GM19395 (cell line): ENCODE measurements around the gene TKT.

Experiments
- ATAC-seq: cut with Tn5 transposase; IDR thresholded peaks from one replicate; pipeline ENCODE4 v1.9.1; 2021; ENCODE audit warnings: mild to moderate bottlenecking, moderate library complexity; ENCODE audit not compliant: unreplicated experiment

The TKT gene

GRCh38 chr3:53199834-53200233 lies 56.0 kb downstream of the TKT start:
- ATAC-seq = no peak

DNA sequence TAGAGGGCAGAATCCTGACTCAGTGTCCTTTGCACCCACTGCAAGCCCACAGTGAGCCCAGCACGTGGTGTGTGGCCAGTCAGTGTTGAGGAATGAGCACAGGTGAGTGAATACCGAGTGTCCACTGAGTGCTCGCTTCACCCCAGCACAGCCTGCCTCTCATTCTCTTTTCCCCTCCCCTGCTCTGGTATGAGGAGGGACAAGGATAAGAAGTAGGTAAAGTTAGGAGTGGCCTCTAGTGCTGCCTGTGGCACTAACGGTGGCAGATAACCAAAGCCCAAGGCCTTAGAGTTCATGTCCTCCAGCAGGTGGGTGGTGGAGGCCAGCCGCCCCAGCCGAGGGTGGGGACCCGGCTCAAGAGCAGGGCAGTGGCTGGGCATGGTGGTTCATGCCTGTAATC lies 56.8 kb downstream of the TKT start:
- ATAC-seq = no peak

GRCh38 chr3:53198256-53198977 lies 57.4 kb downstream of the TKT start:
- ATAC-seq = no peak

GRCh38 chr3:53196575-53197407 lies 59.0 kb downstream of the TKT start:
- ATAC-seq = no peak

GRCh38 chr3:53195602-53196574 lies 59.9 kb downstream of the TKT start:
- no peak for ATAC-seq

GRCh38 chr3:53195066-53195450 lies 60.8 kb downstream of the TKT start:
- ATAC-seq = no peak

DNA sequence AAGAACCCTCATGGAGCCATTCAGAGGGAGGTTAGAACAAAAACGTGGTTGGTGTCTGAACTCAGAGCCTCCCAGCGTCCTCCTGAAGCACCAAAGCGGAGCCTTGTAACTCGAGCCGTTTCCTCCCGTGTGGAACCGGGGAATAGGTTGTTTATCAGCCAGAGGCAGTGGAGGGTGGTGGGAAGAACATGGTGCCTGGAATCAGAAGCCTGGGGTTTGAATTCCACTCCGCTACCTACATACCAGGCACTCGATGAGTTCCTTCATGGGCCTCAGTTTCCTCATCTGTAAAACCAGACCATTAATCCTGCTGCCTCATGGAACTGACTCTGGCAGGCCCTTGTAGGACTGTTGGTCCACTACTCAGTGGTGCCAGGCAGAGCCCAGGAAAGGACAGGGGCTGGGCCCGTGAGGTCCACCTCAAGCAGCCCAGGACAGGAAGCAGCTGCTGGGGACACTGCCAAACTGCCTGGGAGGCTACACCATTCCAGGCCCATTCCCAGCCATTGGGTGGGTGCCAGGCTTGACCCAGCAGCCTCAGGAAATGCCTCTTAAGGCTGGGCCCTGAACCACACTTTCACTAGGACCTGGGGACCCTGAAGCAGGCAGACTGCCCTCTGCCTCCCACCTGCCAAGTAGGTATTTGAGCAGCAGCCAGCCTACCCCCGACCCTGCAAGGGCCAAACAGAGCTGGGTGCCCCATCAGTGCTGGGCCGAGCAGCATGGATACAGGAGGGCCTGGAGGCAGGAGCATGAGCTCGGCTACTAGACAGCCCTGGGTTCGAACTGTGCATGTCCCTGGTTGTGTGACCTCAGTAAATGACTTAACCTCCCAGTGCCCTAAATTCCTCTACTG lies 61.4 kb downstream of the TKT start:
- no peak for ATAC-seq

DNA sequence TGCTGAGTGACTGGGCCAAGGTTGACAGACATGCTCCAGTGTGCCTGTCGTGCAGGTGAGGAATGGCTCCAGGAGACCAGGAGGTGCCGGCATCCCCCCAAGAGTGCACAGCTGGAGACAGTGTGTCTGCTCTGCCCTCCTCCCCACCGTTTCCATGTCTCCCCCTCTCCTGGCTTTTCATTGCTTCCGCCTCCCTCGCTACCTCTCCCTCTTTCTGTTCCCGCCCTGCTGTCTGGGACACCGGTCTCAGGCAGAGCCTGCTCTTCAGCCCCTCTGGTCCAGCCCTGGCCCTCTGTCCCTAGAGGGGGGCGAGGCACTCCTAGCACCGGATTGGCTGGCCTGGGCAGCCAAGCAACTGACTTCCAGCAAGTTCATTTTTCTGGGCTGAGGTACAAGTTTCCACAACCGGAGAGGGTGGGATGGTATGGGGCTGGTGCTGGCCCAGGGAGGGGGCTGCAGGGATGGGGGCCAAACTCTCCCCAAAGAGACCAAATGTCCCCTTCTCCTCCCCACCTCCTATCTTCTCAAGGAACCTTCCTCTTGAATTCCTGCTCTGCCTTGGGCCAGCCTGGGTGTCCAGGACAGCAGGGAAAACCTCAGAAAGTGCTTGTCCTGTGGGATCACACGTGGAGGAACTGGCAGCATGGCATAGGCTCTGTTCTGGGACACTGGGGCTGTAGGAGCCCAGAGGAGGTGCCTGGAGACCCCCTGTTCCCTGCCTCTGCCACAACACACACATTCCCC lies 62.2 kb downstream of the TKT start:
- no peak for ATAC-seq

GRCh38 chr3:53192608-53193007 lies 63.2 kb downstream of the TKT start:
- ATAC-seq = peak; percentile 60

DNA sequence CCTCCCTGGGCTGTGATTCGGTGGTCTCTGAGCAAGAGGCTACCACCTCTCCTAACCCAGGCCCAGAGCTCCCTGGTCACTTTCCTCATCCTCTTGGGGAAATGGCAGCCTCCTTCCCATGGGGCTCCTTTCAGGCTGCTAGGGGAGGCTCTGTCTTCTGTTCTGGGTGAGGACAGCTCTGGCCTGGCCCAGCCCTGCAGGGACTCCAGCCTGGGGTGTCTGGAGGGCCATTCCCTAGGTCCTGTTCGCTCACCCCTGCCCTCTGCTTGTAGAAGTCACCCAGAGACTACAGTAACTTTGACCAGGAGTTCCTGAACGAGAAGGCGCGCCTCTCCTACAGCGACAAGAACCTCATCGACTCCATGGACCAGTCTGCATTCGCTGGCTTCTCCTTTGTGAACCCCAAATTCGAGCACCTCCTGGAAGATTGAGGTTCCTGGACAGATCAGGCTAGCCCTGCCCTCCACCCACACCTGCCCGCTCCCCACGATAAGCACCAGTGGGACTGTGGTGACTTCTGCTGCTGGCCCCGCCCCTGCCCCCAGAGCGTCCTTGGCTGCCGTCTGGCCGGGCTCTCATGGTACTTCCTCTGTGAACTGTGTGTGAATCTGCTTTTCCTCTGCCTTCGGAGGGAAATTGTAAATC lies 63.9 kb downstream of the TKT start:
- ATAC-seq = no peak

DNA sequence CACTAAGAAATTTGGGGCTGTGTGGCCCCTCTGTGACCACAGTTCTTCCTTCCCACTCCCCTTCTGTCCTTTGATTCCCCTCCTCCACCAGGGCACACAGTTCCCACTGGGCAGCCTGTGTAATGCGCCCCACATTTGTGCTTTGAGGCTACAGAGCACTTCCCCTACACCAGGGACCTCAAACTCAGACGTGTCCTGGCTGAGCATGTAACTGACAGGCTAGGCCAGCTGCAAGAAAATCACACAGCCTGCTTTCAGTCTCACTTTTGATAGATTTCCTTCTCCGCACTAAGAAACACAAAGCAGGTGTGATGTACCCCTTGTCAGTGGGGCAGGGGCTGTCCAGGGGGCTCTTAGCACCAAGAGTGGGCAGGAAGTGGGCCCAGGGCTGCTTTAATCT lies 65.2 kb downstream of the TKT start:
- peak; percentile 60 for ATAC-seq

DNA sequence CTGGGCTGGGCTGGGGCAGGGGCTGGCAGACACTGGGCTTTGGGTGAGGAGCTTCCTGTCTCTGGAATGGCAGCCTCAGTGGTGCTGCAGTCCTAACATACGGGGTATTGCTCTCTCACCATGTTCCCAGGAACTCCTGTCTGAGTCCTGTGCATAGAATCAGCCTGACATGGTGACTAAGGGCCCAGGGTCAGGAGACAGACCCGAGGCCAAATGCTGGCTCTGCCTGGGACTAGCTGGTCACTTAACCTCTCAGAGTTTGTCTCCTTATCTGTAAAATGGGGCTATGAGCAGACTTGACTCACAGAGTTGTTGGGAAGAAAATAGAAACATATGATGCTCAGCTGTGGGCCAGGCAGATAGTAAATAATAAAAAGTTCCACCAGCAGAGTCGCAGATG lies 66.5 kb downstream of the TKT start:
- ATAC-seq = no peak

DNA sequence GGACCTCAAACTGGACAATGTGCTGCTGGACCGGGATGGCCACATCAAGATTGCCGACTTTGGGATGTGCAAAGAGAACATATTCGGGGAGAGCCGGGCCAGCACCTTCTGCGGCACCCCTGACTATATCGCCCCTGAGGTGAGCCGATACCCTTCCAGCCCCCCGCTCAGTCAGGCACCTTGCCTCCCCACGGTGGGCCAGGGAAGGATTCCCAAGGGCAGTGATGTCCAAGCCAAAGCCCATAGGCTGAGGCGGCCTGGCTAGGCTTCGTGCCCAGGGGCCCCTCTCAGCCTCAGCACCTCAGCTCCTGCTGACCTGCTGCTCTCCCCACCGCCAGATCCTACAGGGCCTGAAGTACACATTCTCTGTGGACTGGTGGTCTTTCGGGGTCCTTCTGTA lies 67.1 kb downstream of the TKT start:
- ATAC-seq = no peak

GRCh38 chr3:53188136-53188685 lies 67.6 kb downstream of the TKT start:
- ATAC-seq = no peak

- no peak for ATAC-seq
Measured at GRCh38 chr3:53187430-53187829, 68.4 kb downstream of the TKT start.

DNA sequence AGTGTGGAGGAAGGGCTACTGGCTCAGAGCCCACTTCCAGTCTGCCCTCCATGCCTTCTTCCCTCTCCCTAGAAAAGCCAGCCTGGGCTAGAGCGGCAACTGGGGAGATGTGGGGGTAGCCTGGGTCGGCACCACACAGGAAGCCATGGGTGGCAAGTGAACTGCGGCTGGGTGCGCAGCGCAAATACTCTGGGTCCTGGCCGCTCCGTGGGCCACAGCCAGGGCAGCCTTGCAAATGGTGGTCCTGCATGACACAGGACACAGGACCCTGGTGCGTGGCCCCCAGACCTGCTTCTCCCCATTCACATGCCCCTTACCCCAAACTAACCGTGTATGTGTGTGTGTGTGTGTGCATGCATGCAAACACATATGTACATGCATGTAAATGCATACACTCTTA lies 69.1 kb downstream of the TKT start:
- no peak for ATAC-seq

DNA sequence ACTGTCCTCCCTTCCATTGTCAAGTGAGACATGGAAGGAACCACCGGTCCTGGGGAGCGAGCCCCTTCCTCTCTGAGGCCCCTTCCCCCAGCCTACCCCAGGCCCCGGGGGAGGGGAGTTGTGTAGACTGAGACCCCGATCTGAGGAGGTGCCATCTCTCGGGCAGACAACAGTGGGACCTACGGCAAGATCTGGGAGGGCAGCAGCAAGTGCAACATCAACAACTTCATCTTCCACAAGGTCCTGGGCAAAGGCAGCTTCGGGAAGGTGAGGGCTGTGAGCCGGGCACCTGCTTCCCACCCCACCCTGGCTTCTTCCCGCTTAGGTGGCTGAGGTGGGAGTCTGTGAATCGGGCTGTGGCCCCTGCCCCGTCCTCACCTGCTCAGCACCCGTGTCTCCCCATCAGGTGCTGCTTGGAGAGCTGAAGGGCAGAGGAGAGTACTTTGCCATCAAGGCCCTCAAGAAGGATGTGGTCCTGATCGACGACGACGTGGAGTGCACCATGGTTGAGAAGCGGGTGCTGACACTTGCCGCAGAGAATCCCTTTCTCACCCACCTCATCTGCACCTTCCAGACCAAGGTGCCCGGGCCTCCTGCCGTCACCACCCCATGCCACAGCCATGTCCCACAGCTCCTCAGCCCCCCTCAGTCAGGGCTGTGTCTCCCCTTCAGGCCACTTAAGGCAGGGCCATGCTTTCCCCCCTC lies 69.9 kb downstream of the TKT start:
- ATAC-seq = no peak

- ATAC-seq = no peak
Measured at GRCh38 chr3:53184701-53185100, 71.1 kb downstream of the TKT start.
